KMS-11 (cell line): ENCODE data around the gene MACC1.

ENCODE experiments used
- H2AFZ ChIP-seq: fragments of 200-600 bp; sonication (generic); 2 replicates; pipeline ENCODE4 v1.6.1; 2016; ENCODE audit warnings: antibody characterized with exemption, mixed run types, low read depth
- H3K27ac ChIP-seq: fragments of 200-600 bp; sonication (generic); 2 replicates; pipeline ENCODE4 v1.6.1; 2016; ENCODE audit warnings: mild to moderate bottlenecking, mixed run types
- H3K27me3 ChIP-seq: fragments of 200-600 bp; sonication (generic); 2 replicates; pipeline ENCODE4 v1.6.1; 2017; ENCODE audit warnings: mild to moderate bottlenecking, low read depth, mixed run types, moderate library complexity; ENCODE audit not compliant: insufficient read depth
- H3K36me3 ChIP-seq: fragments of 200-600 bp; sonication (generic); 2 replicates; pipeline ENCODE4 v1.6.1; 2017; ENCODE audit warnings: mild to moderate bottlenecking, mixed run types; ENCODE audit not compliant: insufficient read depth
- H3K4me1 ChIP-seq: fragments of 200-600 bp; sonication (generic); 2 replicates; pipeline ENCODE4 v1.6.1; 2016; ENCODE audit warnings: mild to moderate bottlenecking, low read depth, mixed run types; ENCODE audit not compliant: poor library complexity, severe bottlenecking
- H3K4me2 ChIP-seq: fragments of 200-600 bp; sonication (generic); 2 replicates; pipeline ENCODE4 v1.7.0; 2016; ENCODE audit warnings: mild to moderate bottlenecking, mixed run types
- H3K4me3 ChIP-seq: fragments of 200-600 bp; sonication (generic); IDR thresholded peaks from 2 replicates; pipeline ENCODE4 v1.6.1; 2017; ENCODE audit warnings: low read depth, low read length, mixed read lengths; ENCODE audit not compliant: insufficient read depth
- H3K79me2 ChIP-seq: fragments of 200-600 bp; sonication (generic); 2 replicates; pipeline ENCODE4 v1.6.1; 2016; ENCODE audit warnings: low read depth, mixed run types; ENCODE audit not compliant: insufficient read depth
- H3K9ac ChIP-seq: fragments of 200-600 bp; sonication (generic); 2 replicates; pipeline ENCODE4 v1.6.1; 2016; ENCODE audit warnings: mild to moderate bottlenecking, mixed run types
- H4K20me1 ChIP-seq: fragments of 200-600 bp; sonication (generic); 2 replicates; pipeline ENCODE4 v1.6.1; 2016; ENCODE audit warnings: mild to moderate bottlenecking, mixed run types; ENCODE audit not compliant: insufficient read depth
- CTCF ChIP-seq: fragments of 200-600 bp; sonication (generic); conservative IDR thresholded peaks from 2 replicates; pipeline ENCODE4 v1.6.1; 2017; ENCODE audit warnings: low read depth, mild to moderate bottlenecking, antibody characterized with exemption, low read length, moderate library complexity, mixed read lengths

MACC1 gene

GRCh38 chr7:20235288-20235687 lies 18.1 kb upstream of the MACC1 start:
- no peak overlapping the region for H3K4me3 ChIP-seq
- no peak overlapping the region for H2AFZ ChIP-seq
- no peaks in the 10 kb centered on the region for H3K27me3 ChIP-seq
- peaks cover 46% of the 10 kb centered on the region for H3K4me1 ChIP-seq
- no peak overlapping the region for H3K9ac ChIP-seq
- no peak for TF ChIP-seq CTCF
- no peaks in the 10 kb centered on the region for H4K20me1 ChIP-seq
- no peak overlapping the region for H3K27ac ChIP-seq
- H3K4me2 ChIP-seq, result no peak overlapping the region
- H3K79me2 ChIP-seq, result no peaks in the 10 kb centered on the region
- no peaks in the 10 kb centered on the region for H3K36me3 ChIP-seq

DNA sequence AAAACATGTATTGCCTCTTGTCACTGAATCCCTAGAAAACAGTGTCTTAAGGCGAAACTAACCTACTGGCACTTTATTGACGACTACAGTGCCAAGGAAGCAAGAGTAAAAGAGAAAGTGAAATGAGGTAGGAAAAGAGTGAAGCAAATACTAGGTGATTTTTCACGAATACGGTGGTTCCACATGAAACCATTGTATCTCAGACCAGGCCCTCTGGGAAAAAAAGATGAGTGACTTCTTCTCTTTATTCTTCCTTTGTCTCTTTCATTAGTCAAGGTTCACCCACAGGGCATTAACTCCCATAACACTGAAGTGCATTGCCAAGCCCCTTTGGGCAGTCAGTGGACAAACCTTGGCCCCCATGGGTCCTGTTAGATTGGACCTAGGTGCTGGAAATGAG lies 16.2 kb upstream of the MACC1 start:
- Histone ChIP-seq H3K27ac (no peak overlapping the region), H4K20me1 (no peaks in the 10 kb centered on the region)

GRCh38 chr7:20232848-20233247 lies 15.7 kb upstream of the MACC1 start:
- Histone ChIP-seq H3K27ac (no peak overlapping the region), H2AFZ (no peak overlapping the region), H3K79me2 (no peaks in the 10 kb centered on the region), H3K4me1 (peaks cover 34% of the 10 kb centered on the region), H3K4me3 (no peak overlapping the region), H3K9ac (no peak overlapping the region), H3K27me3 (no peaks in the 10 kb centered on the region), H3K4me2 (no peak overlapping the region), H3K36me3 (no peaks in the 10 kb centered on the region), H4K20me1 (no peaks in the 10 kb centered on the region)
- TF ChIP-seq CTCF, result no peak

More for the DNA sequence above, 16.2 kb upstream of the MACC1 start:
- Histone ChIP-seq H3K4me2 (no peak overlapping the region), H3K27me3 (no peaks in the 10 kb centered on the region), H3K4me1 (peaks cover 38% of the 10 kb centered on the region), H3K79me2 (no peaks in the 10 kb centered on the region), H2AFZ (no peak overlapping the region), H3K9ac (no peak overlapping the region), H3K4me3 (no peak overlapping the region), H3K36me3 (no peaks in the 10 kb centered on the region)
- TF ChIP-seq CTCF, result no peak

GRCh38 chr7:20229646-20230500 lies 12.7 kb upstream of the MACC1 start:
- Histone ChIP-seq H3K36me3 (no peaks in the 10 kb centered on the region), H3K27me3 (no peaks in the 10 kb centered on the region), H3K4me3 (no peak overlapping the region), H3K4me1 (peaks cover 29% of the 10 kb centered on the region), H3K27ac (no peak overlapping the region), H4K20me1 (no peaks in the 10 kb centered on the region), H3K9ac (no peak overlapping the region), H2AFZ (no peak overlapping the region), H3K79me2 (no peaks in the 10 kb centered on the region), H3K4me2 (no peak overlapping the region)
- no peak for TF ChIP-seq CTCF
